HG03442 (cell line): ENCODE data around the gene TMTC2.
"Not testable (repeated sequence)": the region's sequence is repeated elsewhere in the genome, so short reads cannot be mapped to it uniquely, and the experiment has no call there.

Source experiments
- ATAC-seq: cut with Tn5 transposase; IDR thresholded peaks from one replicate; pipeline ENCODE4 v1.9.1; 2021; ENCODE audit warnings: mild to moderate bottlenecking, moderate library complexity; ENCODE audit not compliant: unreplicated experiment

The TMTC2 gene

DNA sequence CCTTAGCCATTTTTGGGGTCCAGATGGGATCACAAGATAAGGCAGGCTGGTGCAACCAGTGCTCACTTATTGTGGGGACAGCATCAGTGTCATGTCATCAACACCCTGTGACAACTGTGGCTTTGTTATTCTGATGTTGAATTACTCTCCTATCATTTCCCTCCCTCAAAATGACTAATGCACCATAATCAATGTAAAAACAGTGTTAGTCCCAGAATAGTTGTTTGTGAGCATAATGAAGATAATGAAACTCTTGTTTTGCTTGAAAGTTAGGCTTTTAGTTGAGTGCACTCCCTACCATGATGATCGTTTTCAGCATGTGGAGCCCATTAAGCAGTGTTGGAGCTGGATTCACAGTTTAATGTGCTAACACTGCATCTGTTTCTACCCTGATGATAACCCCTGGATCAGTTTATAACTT is 151.4 kb downstream of the TMTC2 start:
- ATAC-seq: no peak

GRCh38 chr12:82838827-82839226 is 152.1 kb downstream of the TMTC2 start:
- no peak for ATAC-seq

DNA sequence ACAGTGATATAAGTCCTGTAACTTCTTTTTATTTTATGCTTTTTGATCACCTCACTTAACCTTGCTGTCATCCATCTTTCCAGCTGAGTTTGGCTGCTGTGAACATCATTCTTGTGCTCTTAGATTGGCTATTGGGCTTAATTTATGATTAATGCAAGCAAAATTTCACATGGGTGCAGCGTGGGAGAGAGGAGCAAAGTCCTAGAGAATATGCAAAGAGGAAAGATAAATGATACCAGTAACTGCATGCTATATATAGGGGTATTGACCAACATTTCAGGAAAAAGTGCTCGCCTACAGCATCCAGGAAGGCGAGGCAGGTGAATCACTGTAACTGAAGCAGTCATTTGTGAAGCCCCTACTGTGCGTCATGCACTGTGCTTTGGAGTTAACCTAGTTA is 153.1 kb downstream of the TMTC2 start:
- ATAC-seq: no peak

- no peak for ATAC-seq
Measured at GRCh38 chr12:82841487-82841904, 154.8 kb downstream of the TMTC2 start.

GRCh38 chr12:82842480-82842879 is 155.8 kb downstream of the TMTC2 start:
- no peak for ATAC-seq

DNA sequence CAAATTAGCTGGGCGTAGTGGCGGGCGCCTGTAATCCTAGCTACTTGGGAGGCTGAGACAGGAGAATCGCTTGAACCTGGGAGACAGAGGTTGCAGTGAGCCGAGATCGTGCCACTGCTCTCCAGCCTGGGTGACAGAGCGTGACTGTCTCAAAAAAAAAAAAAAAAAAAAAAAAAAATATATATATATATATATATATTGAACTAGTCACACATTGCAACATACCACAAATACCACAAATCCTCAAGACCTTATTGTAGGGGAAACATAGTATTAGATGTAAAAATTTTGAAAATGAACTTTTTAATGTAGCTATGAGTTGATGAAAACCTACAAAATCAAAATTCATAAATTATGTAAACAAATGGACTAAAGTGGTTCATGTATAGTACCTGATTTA is 158.4 kb downstream of the TMTC2 start:
- not testable (repeated sequence) for ATAC-seq

DNA sequence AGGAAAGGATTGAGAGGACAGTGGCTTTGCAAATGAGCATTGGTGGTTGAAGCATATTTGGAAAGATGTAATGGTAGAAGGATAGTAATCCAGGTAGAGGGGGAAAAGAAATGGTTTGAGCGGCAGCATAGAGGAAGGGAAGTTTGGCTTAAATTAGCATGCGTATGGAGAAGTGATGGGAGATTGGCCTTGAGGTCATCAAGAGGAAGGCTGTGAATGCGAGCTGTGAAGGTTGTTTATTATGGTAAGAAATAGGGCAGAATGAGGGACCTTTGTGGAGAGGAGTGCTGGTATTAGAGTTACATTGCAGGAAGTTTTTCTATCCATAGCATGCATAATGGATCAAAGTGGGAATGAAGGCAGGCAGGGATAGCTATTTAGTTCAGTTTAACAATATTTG is 162.1 kb downstream of the TMTC2 start:
- no peak for ATAC-seq

GRCh38 chr12:82852529-82852928 is 165.8 kb downstream of the TMTC2 start:
- ATAC-seq: peak; percentile 57

GRCh38 chr12:82855872-82856271 is 169.2 kb downstream of the TMTC2 start:
- ATAC-seq: peak; percentile 57

- ATAC-seq: no peak
Measured at GRCh38 chr12:82857276-82857675, 170.6 kb downstream of the TMTC2 start.

- ATAC-seq: no peak
Measured at GRCh38 chr12:82857911-82858533, 171.3 kb downstream of the TMTC2 start.

DNA sequence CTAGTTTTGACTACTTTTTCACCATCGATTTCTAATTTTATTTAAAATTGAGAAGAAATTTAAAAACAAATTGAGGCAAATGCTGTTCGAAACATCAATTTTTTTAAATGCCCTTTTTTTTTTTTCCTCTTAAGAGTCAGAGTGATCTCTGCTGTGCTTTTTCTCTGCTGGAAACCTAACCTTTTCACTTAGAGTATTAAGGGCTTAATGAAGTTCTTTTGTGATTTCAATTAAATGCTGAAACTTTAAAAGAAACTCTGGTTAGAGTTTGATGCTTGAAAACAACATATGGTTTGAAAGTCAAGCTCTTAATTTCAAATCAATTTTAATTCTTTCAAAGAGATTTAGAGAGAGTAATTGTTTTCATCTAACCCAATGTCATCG is 171.8 kb downstream of the TMTC2 start:
- ATAC-seq: no peak

GRCh38 chr12:82862069-82862841 is 175.5 kb downstream of the TMTC2 start:
- ATAC-seq: no peak

DNA sequence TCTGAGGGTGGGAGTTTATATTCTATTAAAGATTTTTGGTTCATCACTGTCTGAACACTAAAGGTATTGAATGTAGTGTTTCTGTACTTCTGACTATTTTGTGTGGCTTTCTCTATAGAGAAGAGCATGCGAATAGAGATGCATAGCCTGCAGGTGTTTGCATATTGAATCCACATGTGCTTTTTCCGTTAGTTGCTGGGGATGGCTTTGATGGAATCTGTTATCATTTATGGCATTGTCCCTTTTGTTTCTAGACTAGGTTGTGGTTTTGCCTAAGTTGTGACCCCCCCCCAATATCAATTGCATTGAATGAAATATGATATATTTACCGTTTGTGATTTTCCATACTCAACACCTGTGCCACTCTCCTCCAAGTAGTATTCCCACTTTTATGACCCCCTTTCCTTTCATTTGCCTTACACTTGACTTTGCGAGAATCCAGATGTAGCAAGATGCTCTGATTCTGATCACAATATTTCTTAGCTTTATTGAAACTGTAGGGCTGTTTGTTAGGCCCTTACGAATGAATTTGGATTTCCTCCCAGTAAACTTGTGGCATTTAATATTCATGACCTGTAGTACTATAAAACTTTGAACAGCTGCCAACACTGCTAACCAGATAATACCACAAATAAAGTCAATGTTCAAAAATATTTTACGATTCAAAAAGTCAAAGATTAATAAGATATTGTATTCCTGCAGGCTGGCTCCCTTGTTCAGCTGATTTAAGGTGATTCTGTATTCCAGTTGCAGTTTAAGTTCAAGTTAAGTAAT is 176.4 kb downstream of the TMTC2 start:
- no peak for ATAC-seq

DNA sequence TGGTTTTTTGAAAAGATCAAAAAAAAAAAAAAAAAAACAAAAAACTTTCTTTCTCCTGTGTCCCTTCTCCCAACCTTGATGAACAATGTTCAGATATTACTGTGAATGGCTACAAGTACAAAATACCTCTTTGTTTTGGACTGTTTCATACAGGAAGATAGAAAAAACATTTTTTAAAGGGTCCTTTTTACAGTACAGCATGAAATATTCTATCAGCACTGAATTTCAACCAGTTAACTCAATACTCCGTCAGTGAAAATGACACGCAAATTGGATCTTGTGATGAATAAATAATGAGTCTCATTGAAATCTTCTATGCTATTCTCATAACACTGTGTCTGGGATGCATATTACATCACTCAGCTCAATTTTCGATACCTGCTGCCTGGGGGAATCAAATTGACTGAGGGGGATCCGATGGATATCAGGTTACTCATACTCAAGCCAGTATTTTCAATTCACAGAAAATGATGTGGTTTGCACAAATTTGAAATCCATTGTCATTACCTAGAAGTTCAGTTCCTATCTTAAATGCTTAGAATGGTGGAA is 179.6 kb downstream of the TMTC2 start:
- ATAC-seq: no peak

- ATAC-seq: no peak
Measured at GRCh38 chr12:82866946-82867345, 180.2 kb downstream of the TMTC2 start.

- no peak for ATAC-seq
Measured at GRCh38 chr12:82867762-82868500, 181.2 kb downstream of the TMTC2 start.

DNA sequence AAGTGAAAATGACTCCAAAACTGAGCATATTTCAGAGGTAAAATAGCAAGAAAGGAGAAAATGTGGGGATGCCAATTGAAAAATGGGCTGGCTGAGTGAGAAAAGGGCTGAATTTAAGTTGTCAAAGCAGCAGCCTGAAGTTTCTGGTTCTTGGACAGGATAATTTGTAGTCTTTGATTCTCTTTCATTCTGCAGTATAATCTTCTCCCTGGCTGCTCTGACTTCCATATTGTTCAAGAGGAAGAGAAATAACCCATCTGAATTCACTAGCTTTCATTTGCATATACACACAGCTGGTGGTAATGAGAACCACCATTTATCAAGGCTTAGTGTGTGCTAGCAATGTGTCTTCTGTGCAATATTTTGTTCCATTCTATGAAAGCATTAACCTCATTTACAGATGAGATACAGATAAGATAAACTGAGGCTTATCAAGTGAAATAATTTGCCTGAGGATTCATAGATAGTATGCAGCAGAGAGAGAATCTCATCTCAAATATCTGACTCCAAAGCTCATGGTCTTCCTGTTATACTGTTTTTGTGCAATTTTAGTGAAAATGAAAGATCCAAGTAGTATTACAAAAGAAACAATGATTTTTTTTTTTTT is 184.2 kb downstream of the TMTC2 start:
- ATAC-seq: no peak

DNA sequence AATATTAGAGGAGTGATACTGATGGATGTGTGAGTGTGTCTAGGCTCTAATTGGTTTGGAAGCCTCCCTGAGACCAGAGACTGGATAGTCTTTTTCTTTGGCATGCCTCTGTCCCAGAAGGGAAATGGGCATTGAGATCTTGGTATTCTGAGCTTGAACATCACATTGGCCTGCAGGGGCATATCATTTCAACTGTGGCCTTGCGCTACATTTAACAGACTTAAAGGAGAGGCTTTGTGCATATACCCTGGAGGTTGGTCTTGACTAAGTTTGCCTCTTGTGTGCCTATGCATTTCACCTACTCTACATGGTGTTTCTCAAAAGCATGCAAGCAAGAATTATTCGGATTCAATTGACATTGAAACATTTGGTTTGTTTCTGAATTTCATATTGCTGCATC is 185.4 kb downstream of the TMTC2 start:
- no peak for ATAC-seq

GRCh38 chr12:82873309-82873708 is 186.6 kb downstream of the TMTC2 start:
- no peak for ATAC-seq
